HG03378 (cell line): ENCODE results near the gene ABCF1.
"Not testable (repeated sequence)": the region's sequence is repeated elsewhere in the genome, so short reads cannot be mapped to it uniquely, and the experiment has no call there.

Experiments
- ATAC-seq: cut with Tn5 transposase; IDR thresholded peaks from one replicate; pipeline ENCODE4 v1.9.1; 2021; ENCODE audit warnings: mild to moderate bottlenecking, moderate library complexity; ENCODE audit not compliant: unreplicated experiment

The ABCF1 gene

GRCh38 chr6:30571075-30571761, at the start of gene ABCF1:
ABCF1 (plus strand) TSS chr6:30571442; CDS start chr6:30571488, 46 bp downstream.
- peak; percentile 78 for ATAC-seq

GRCh38 chr6:30521952-30522351, 49.3 kb upstream of the ABCF1 start:
- not testable (repeated sequence) for ATAC-seq

DNA sequence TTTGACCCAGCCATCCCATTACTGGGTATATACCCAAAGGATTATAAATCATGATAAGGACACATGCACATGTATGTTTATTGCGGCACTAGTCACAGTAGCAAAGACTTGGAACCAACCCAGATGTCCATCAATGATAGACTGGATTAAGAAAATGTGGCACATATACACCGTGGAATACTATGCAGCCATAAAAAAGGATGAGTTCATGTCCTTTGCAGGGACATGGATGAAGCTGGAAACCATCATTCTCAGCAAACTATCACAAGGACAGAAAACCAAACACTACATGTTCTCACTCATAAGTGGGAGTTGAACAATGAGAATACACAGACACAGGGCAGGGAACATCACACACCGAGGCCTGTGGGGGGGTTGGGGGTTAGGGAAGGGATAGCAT, 44.8 kb upstream of the ABCF1 start:
- not testable (repeated sequence) for ATAC-seq

- not testable (repeated sequence) for ATAC-seq
These were observed 41.8 kb upstream of the ABCF1 start for GRCh38 chr6:30529349-30529875.

- ATAC-seq, result no peak
These were observed 41.2 kb upstream of the ABCF1 start for GRCh38 chr6:30530014-30530413.

DNA sequence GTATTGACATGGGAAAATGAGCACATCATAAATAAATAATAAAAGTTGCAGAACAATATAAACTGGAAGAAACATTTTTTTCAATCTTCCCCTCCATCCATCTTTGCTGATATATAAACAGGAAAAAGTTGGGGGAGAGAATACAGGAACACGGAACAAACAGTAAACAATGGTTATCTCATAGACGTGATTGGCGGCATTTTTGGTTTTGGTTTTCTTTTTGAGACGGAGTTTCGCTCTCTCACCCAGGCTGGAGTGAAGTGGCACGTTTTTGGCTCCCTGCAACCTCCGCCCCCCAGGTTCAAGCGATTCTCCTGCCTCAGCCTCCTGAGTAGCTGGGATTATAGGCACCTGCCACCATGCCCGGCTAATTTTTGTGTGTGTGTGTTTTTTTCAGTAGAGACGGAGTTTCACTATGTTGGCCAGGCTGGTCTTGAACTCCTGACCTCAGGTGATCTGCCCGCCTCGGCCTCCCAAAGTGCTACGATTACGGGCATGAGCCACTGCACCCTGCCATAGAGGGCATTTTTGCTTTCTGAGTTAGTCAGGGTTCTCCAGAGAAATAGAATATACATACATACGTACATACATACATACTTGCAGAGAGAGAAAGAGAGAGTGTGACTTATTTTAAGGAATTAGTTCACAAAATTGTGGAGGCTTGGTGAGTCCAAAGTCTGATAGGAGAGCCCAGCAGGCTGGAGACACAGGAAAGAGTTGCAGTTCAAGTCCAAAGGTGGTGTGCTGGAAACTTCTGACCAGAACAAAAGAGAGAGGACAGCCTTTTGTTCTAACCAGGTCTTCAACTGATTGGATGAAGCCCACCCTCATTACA, 37.6 kb upstream of the ABCF1 start:
- ATAC-seq, result no peak

DNA sequence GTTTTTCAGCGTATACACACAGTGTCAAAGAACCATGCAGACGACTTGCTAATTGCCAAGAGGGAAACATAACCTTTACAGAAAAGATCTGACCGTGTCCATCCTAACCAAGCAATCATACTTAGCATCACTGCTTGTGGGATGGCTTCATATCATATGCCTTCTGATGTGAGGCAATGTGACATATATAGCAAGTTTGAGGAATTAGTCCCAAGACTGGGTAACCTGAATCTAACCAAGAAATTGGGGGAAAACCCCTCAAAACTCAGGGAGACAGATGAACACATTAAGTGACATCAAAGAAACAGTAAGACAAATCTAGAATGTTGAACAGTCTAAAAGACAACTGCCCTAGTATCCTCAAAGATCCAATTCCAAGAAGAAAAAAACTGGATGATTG, 33.3 kb upstream of the ABCF1 start:
- no peak for ATAC-seq

DNA sequence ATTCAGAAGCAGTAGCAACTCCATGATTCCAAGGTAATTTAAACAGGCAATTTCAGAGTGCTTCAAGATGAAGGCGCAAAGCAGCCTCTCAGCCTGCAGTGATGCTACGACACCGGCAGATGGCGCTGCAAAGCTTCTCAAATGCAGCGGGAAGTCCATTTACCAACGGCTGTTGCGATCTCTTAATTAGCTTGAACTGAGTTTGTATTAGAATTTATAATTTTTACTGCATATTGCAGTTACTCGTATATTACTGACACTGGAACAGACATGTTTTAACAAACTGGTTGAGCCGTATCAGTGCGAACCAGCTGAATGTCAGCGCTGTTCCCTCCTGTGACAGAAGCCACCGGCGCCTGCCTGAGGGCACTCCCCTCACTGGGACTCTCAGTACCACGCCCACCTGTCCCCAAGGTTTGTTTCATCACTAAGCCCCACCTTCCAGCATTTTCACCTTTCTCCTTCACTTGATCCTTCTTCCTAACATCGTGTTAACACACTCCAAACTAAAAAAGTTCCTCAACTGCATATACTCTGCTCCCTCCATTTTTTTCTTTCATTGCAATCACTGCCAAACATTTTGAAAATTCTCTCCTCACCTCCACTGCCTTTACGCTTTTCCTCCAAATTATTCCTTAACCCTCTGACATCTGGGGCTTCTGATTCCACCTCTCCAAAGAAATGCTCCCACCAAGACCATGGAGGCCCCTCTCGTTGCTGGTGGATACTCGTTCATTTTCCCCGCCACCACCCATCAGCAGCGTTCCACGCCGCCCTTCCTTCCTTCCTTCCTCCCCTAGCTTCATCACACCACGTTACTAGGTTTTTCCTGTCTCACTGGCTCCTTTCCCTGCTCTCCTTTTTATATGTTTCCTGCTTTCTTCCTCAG, 29.5 kb upstream of the ABCF1 start:
- ATAC-seq, result peak; percentile 49

DNA sequence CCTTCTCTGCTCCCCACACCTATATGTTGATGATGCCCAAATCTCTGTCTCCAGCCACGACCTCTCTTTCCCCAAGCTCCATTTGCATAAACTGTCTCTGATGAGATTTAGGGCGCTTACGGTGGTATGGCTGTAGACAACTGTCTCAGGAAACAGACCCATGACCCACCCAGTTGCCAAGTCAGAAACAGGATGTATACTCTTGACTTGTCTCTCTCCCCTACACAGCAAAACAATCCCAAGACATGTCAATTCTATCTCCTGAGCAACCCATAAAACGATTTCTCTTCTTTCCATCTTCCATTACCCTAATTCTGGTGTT, 28.9 kb upstream of the ABCF1 start:
- no peak for ATAC-seq

DNA sequence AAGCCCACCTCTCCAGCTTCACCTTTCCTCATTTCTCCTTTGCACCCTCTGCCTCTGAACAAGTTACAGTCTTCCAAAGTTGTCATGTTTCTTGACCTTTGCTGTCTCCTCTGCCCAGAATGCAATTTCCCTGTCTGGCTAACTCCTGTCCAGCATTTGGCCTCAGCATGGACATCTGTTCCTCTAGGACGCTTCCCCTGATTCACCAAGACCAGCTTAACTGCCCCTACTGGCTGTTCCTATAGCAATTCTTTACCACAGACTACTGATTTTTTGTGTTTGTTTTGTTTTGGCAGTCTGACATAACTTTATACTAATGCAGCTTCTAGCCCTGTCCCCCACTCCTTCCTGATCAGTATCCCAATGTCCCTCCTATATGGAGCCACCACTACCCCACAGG, 28.3 kb upstream of the ABCF1 start:
- no peak for ATAC-seq

DNA sequence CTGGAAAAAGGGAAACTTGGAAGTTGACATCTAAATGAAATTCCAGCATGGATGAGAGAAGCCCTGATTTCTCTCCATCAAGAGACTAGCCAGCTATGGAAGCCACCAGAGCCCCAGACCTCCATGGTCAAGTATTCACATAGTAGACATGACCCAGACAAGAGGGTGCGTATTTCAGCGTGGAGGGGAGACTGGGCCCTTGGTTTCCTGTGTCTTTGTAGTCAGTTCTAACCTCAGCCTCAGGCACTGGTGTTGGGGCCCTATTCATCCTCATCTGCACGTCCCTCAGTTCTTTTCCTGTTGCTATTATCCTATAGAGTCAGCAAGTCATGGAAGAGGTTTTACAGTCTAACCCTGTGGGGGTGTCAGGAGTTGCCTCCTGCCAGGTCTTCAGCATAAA, 27.4 kb upstream of the ABCF1 start:
- no peak for ATAC-seq

DNA sequence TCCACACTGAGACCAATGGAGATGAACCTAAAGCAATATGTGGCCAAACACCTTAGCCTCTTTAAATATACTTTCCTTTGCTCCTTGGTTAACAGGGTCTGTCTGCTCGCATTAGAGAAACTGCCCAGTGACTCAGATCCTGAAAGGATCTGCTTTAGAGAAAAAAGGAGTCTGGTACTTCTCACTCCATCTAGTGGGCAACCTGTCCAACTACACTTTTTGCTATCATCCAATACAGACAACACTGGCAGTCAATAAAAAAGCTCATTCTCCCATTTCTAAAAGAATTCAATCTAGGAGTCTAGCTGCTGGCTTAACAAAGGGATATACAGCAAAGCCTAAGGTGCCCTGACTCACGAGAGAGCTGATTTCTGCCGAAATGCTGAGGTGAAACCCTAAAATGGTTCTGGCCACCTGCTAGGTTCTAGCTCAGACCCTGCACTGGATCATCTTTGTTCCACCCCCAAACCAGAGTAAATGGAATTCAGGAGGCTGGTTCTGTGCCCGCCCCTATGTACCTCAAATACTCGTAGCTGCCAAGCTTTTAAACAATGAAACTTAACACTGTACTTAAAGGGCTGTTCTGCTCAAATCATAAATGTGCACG, 26.5 kb upstream of the ABCF1 start:
- no peak for ATAC-seq

DNA sequence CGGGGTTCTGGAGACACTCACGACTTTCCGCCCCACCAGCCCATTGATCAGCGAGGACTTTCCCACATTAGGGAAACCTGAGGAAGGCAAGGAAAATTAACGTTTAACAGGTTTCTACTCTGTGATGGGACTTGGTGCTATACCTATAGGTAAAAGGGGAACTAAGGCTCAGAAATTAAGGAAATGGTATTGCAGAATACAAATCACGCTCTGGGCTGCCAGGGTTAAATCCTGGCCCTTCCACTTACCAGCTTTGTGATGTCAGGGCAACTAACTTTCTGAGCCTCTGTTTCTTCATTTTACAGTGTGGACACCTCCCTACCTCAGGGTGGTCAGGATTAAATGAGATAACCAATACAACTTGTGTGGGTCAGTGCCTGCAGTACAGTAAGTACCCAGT, 23.8 kb upstream of the ABCF1 start:
- ATAC-seq, result no peak

- ATAC-seq, result no peak
These were observed 22.9 kb upstream of the ABCF1 start for GRCh38 chr6:30548375-30548774.

GRCh38 chr6:30554404-30554803, 16.8 kb upstream of the ABCF1 start:
- ATAC-seq, result no peak

DNA sequence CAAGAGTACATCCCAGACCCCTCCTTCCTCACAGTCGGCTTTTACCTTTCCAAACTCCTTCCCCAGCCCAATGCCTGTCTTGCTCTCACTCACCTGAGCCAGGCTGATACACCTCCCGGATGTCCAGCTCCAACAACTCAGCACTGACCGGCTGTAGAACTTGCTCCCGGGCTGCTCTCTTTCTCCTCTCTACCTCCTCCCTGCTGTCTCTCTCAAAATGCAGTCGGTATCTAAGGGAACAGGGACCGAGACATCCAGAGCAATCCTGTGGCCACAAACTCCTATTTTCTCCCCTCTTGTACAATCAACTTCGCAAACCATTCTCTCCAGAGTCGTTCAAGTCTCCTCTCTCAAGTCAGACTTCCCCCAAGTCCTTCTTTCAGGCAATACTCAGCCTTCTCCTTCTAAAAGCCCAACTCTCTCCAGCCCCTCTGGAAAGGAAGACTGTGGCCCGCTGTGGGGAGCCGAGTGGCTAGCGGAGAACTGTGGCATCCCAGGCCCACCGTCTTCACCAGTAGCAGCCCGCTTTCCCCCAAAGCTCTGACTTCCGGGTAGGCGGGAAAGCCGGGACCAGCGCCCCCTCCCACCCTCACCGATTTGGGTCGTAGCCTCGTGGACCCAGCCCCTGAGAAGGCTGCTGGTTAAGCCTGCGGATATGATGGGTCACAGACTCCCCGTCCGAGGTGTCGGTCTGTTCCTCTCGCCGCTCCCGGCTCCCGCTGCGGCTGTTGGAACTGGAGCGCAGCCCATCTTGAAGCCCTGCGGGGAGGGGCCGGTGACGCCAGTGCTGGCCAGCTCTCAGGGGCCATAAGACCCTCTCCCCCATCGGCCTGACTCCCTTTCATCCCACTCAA, 16.1 kb upstream of the ABCF1 start:
- ATAC-seq, result no peak

- no peak for ATAC-seq
These were observed 15.5 kb upstream of the ABCF1 start for GRCh38 chr6:30555816-30556065.

GRCh38 chr6:30556066-30556905, 15.0 kb upstream of the ABCF1 start, which contains the start of gene GNL1:
GNL1 (minus strand) TSS chr6:30556489; CDS start chr6:30556203, 286 bp downstream.
- ATAC-seq, result peak; percentile 58
